ENCODE data around the gene RPS6KC1. TPM values are rescaled to one million over a fixed set of nuclear protein-coding genes. Genes with fewer than 3 reads are reported as not detected.
A peak's percentile ranks its signal among the peaks of the same experiment; 100 is the strongest.

The RPS6KC1 gene
- total and polyA plus RNA-seq, 2 donors (not counting 1 experiment from before 2014, with no cell fraction given), result 2.4 to 19.0 TPM

DNA sequence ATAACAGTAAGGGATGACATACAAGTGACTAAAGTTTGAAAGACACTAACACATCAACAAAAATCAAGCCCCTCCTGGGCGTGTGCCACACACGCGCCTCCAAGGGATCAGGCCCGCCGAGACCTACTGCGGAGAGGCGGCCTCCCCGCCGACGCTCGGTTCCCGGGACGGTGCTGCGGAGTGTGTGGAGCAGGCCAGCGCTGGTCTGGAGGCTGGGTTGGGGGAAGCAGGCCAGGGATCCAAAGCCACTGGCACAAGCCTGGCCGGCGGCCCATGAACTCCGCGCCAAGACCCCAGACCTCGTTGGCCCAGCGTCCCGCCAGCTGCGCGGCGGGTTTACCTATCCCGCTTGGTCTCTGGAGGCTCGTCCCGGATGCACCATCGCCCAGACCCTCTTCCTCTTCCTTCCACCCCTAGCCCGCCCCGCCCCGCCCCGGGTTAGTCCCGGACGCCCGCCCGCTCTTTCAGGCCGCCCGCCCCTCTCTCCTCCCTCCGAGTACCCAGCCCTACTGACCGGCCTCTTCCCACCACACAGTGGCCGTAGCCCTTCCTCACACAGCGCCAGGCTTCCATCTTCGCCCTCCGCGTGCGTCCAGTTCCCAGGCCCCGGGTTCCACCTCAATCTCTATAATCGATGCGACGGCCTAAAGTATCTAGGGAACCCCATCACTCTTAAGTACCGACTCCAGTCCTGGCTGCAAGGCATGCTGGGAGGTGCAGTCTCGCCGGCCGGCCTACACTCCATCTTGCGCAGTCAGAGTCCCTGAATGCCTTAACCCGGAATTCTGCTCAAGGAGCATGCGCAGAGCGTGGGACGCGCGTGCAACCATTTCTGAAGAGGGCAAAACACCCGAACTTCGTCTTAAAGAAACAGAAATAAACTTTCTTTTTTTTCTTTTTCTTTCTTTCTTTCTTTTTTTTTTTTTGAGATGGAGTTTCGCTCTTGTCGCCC is 35.7 kb upstream of the RPS6KC1 start, which contains the start of gene ANGEL2:
ANGEL2 (minus strand) TSS at position 769 of the 952 bp plus-strand sequence; CDS start at position 573, 196 bp downstream.
- intact Hi-C loops (cut with micrococcal nuclease), result loop anchor here (1.0 to 10.0 kb wide), 7 partner anchors 36 to 1436 kb away; partner anchors contain the start of genes DTL, FLVCR1, INTS7 and NSL1
- under 1% methylated on average over 58 of the region's 66 CpGs for WGBS (ENCODE audit: insufficient coverage)
- H3K4me1 ChIP-seq (ENCODE audit: control insufficient read depth in 2 of 2, insufficient read depth in 2 of 2, low read length in 2 of 2), result peaks cover 7 to 14% of the 10 kb centered on the region in 2 donors
- peak within 1 kb of the TSS; percentile 82 for H3K4me2 ChIP-seq (replicated peaks; ENCODE audit: low read depth, low read length, poor library complexity, severe bottlenecking)
- H3K27me3 ChIP-seq (replicated peaks in 1 of 4; ENCODE audit: control extremely low read depth in 1 of 4, control insufficient read depth in 3 of 4, insufficient read depth in 4 of 4, low read length in 3 of 4), result no peaks in the 10 kb centered on the region
- peak within 1 kb of the TSS; percentile 73 for H3K9ac ChIP-seq (ENCODE audit: low read length)
- DNase-seq (peak; percentile 97), ATAC-seq (ENCODE audit: low read depth) (peak; percentile 96)
- H4K20me1 ChIP-seq (ENCODE audit: control insufficient read depth, insufficient read depth, low read length, poor library complexity, severe bottlenecking), result no peaks in the 10 kb centered on the region
- peak within 1 kb of the TSS; percentile 65 to 89 (median 77) for H3K4me3 ChIP-seq (ENCODE audit: control extremely low read depth in 1 of 5, extremely low read depth in 1 of 5, insufficient read depth in 1 of 5, low read depth in 2 of 5, low read length in 4 of 5)
- Mint-ChIP-seq H3K4me3 (peak within 1 kb of the TSS; percentile 98), H3K27me3 (no peaks in the 10 kb centered on the region), H3K9me3 (ENCODE audit: insufficient read depth) (no peaks in the 10 kb centered on the region), H3K27ac (peak within 1 kb of the TSS; percentile 99), H3K4me1 (peaks cover 31% of the 10 kb centered on the region)
- no peaks in the 10 kb centered on the region for H3K9me3 ChIP-seq (ENCODE audit: control extremely low read depth in 1 of 3, control insufficient read depth in 2 of 3, insufficient read depth in 1 of 3, low read length in 2 of 3)
- ChIA-PET POLR2A (interaction anchor here (0.7 to 1.9 kb wide), 3 partner anchors 36 to 729 kb away, joined by 5 to 7 read pairs (median 5); partner anchors contain the start of genes FLVCR1 and RPS6KC1), CTCF (interaction anchor here (1.4 kb wide), 1 partner anchor 35 kb away, joined by 3 read pairs; the partner anchor contains the start of gene RPS6KC1)
- peaks cover 1 to 20% of the 10 kb centered on the region in 2 experiments for H3K36me3 ChIP-seq (replicated peaks in 1 of 2; ENCODE audit: control extremely low read depth in 1 of 2, control insufficient read depth in 1 of 2, extremely low read depth in 1 of 2, insufficient read depth in 2 of 2, low read length in 1 of 2)
- H2AFZ ChIP-seq (ENCODE audit: insufficient read depth, low read depth, low read length, poor library complexity, severe bottlenecking), result peak within 1 kb of the TSS; percentile 82
- no peak for TF ChIP-seq EZH2 (IDR thresholded peaks at IDR 0.05; ENCODE audit: borderline replicate concordance, insufficient read depth, low read depth, low read length, poor library complexity, severe bottlenecking)
- no peak for TF ChIP-seq CTCF (IDR thresholded peaks at IDR 0.05)
- H3K27ac ChIP-seq (ENCODE audit: low read length in 2 of 2), result peak within 1 kb of the TSS; percentile 81 to 92
- peaks cover 31% of the 10 kb centered on the region for H3K79me2 ChIP-seq (ENCODE audit: control insufficient read depth, insufficient read depth, low read length)
